OCI-LY7 (cell line): ENCODE results near the gene CXCL6. TPM values are rescaled to one million over a fixed set of nuclear protein-coding genes. Genes with fewer than 3 reads are reported as not detected.

Experiments used
- BruUV-seq: library from RNA; stranded (reverse); fragments of 400-500 nt; replicated peaks from 2 replicates; lab custom pipeline; 2021; lab: Mats Ljungman, UMichigan
- CTCF ChIA-PET: fragments of 300-600 bp; sonication (Branson Sonifier 250); formaldehyde crosslinking; loops from one replicate; lab custom pipeline; 2022; ENCODE audit warnings: antibody characterized with exemption; ENCODE audit not compliant: unreplicated experiment; lab: Charles Lee
- POLR2A ChIA-PET: fragments of 300-600 bp; sonication (Branson Sonifier 250); formaldehyde crosslinking; loops from one replicate; lab custom pipeline; 2022; ENCODE audit warnings: antibody characterized with exemption; lab: Charles Lee
- DNase-seq: peaks from one replicate; pipeline ENCODE4 v3.0.0-alpha.2; 2015; ENCODE audit warnings: low spot score
- H2AFZ ChIP-seq: fragments of 200-600 bp; sonication (generic), shearing (Covaris generic); 2 replicates; pipeline ENCODE4 v1.6.1; 2014; ENCODE audit warnings: mild to moderate bottlenecking, antibody characterized with exemption, low read length, moderate library complexity
- H3K27ac ChIP-seq: fragments of 200-600 bp; sonication (generic); 2 replicates; pipeline ENCODE4 v1.5.1; 2014; ENCODE audit warnings: mixed run types, low read depth, mild to moderate bottlenecking, moderate library complexity, low read length, inconsistent platforms; ENCODE audit not compliant: poor library complexity, severe bottlenecking
- H3K36me3 ChIP-seq: fragments of 200-600 bp; sonication (generic); 2 replicates; pipeline ENCODE4 v1.6.1; 2014; ENCODE audit warnings: mild to moderate bottlenecking, antibody characterized with exemption, low read length, moderate library complexity, mixed read lengths; ENCODE audit not compliant: insufficient read depth
- H3K4me1 ChIP-seq: fragments of 200-600 bp; sonication (generic); 2 replicates; pipeline ENCODE4 v1.5.1; 2014; ENCODE audit warnings: mild to moderate bottlenecking, low read length; ENCODE audit not compliant: insufficient read depth, poor library complexity, severe bottlenecking
- H3K4me2 ChIP-seq: fragments of 200-600 bp; sonication (generic); 2 replicates; pipeline ENCODE4 v1.6.1; 2014; ENCODE audit warnings: mild to moderate bottlenecking, low read length
- H3K4me3 ChIP-seq: fragments of 200-600 bp; sonication (generic); 2 replicates; pipeline ENCODE4 v1.5.1; 2014; ENCODE audit warnings: mild to moderate bottlenecking, low read depth, low read length; ENCODE audit not compliant: poor library complexity, severe bottlenecking
- H3K79me2 ChIP-seq: fragments of 200-600 bp; sonication (generic); 2 replicates; pipeline ENCODE4 v1.6.1; 2016; ENCODE audit warnings: low read depth, mild to moderate bottlenecking, low read length, moderate library complexity, mixed read lengths; ENCODE audit not compliant: insufficient read depth
- H3K9me2 ChIP-seq: fragments of 200-600 bp; sonication (generic); 2 replicates; pipeline ENCODE4 v1.6.1; 2016; ENCODE audit warnings: mild to moderate bottlenecking, low read length, mixed read lengths; ENCODE audit not compliant: insufficient read depth
- H3K9me3 ChIP-seq: fragments of 200-600 bp; sonication (generic); 2 replicates; pipeline ENCODE4 v1.6.1; 2014; ENCODE audit warnings: mild to moderate bottlenecking, mixed run types, low read length, mixed read lengths
- H4K20me1 ChIP-seq: fragments of 200-600 bp; sonication (generic); 2 replicates; pipeline ENCODE4 v1.6.1; 2014; ENCODE audit warnings: mild to moderate bottlenecking, antibody characterized with exemption, low read length, moderate library complexity, mixed read lengths; ENCODE audit not compliant: insufficient read depth
- CTCF ChIP-seq: fragments of 200-600 bp; sonication (generic); conservative IDR thresholded peaks from 2 replicates; pipeline ENCODE4 v1.5.1; 2014; ENCODE audit warnings: mild to moderate bottlenecking, antibody characterized with exemption, low read length, moderate library complexity, mixed read lengths
- EZH2phosphoT487 ChIP-seq: fragments of 200-600 bp; sonication (generic); IDR thresholded peaks from 2 replicates; pipeline ENCODE4 v1.6.1; 2018; ENCODE audit warnings: low read depth, borderline replicate concordance, mild to moderate bottlenecking, mixed run types, antibody characterized with exemption, low read length, moderate library complexity, mixed read lengths
- intact Hi-C: fragments of 100-400 bp; cut with micrococcal nuclease; formaldehyde crosslinking; loops from one replicate; pipeline ENCODE4 v1.10.0; 2022; ENCODE audit not compliant: unreplicated experiment
- total RNA-seq, 2 experiments: library from RNA; depleted of rRNA in 1 of 2; stranded (reverse); fragments of >200 nt in 1 of 2; shearing (Covaris generic) in 1 of 2; gene quantifications; 2 replicates each; pipeline ENCODE4 v1.2.3, GENCODE V29; 2014 to 2022

Gene CXCL6
- total RNA-seq, 2 experiments from 2014 or later, result not detected

GRCh38 chr4:73867783-73868182 is 31.3 kb downstream of the CXCL6 start:
- POLR2A ChIA-PET, result no interaction called here
- Histone ChIP-seq H3K4me1 (no peaks in the 10 kb centered on the region), H3K9me3 (no peaks in the 10 kb centered on the region), H3K9me2 (no peaks in the 10 kb centered on the region), H3K27ac (no peak overlapping the region), H3K4me3 (no peak overlapping the region), H3K79me2 (no peaks in the 10 kb centered on the region), H2AFZ (no peak overlapping the region), H4K20me1 (no peaks in the 10 kb centered on the region), H3K4me2 (no peak overlapping the region), H3K36me3 (no peaks in the 10 kb centered on the region)
- TF ChIP-seq EZH2phosphoT487, result no peak
- TF ChIP-seq CTCF, result no peak
- DNase-seq, result no peak
- intact Hi-C loops, result no loop called here
- CTCF ChIA-PET, result no interaction called here
- no TSS peak for BruUV-seq

GRCh38 chr4:73868206-73869129 is 32.0 kb downstream of the CXCL6 start:
- Histone ChIP-seq H3K36me3 (no peaks in the 10 kb centered on the region), H3K4me3 (no peak overlapping the region), H3K27ac (no peak overlapping the region), H3K4me1 (no peaks in the 10 kb centered on the region), H3K9me3 (no peaks in the 10 kb centered on the region), H3K9me2 (no peaks in the 10 kb centered on the region), H3K4me2 (no peak overlapping the region), H4K20me1 (no peaks in the 10 kb centered on the region), H2AFZ (no peak overlapping the region), H3K79me2 (no peaks in the 10 kb centered on the region)
- ChIA-PET POLR2A (no interaction called here), CTCF (no interaction called here)
- BruUV-seq, result no TSS peak
- intact Hi-C loops, result no loop called here
- TF ChIP-seq CTCF (no peak), EZH2phosphoT487 (no peak)
- DNase-seq, result no peak
